Measurements from ENCODE around the gene RERE. TPM values are rescaled to one million over a fixed set of nuclear protein-coding genes. Genes with fewer than 3 reads are reported as not detected.

The RERE gene
- total RNA-seq, 1 donor from 2014 or later = 76.8 TPM

DNA sequence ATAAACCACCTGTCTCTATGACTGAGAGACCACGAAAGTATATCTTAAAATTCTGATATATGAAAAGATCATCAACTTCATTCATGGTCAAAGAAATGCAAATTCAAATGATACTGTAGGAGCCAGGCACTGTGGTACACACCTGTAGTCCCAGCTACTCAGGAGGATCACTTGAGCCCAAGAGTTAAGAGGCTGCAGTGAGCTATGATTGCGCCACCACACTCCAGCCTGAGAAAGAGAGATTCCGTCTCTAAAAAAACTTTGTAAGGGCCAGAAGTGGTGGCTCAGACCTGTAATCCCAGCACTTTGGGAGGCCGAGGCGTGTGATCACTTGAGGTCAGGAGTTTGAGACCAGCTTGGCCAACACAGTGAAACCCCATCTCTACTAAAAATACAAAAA lies 17.0 kb downstream of the RERE start:
- no peaks in the 10 kb centered on the region for H3K27me3 Mint-ChIP-seq (ENCODE audit: unreplicated experiment)
- TF ChIP-seq, protein P1, sequence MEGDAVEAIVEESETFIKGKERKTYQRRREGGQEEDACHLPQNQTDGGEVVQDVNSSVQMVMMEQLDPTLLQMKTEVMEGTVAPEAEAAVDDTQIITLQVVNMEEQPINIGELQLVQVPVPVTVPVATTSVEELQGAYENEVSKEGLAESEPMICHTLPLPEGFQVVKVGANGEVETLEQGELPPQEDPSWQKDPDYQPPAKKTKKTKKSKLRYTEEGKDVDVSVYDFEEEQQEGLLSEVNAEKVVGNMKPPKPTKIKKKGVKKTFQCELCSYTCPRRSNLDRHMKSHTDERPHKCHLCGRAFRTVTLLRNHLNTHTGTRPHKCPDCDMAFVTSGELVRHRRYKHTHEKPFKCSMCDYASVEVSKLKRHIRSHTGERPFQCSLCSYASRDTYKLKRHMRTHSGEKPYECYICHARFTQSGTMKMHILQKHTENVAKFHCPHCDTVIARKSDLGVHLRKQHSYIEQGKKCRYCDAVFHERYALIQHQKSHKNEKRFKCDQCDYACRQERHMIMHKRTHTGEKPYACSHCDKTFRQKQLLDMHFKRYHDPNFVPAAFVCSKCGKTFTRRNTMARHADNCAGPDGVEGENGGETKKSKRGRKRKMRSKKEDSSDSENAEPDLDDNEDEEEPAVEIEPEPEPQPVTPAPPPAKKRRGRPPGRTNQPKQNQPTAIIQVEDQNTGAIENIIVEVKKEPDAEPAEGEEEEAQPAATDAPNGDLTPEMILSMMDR (IDR thresholded peaks at IDR 0.05) = no peak
- peaks cover 3% of the 10 kb centered on the region for H3K36me3 Mint-ChIP-seq (ENCODE audit: unreplicated experiment)
- H3K4me3 Mint-ChIP-seq (ENCODE audit: unreplicated experiment) = no peak overlapping the region
- DNase-seq (ENCODE audit: extremely low spot score, unreplicated experiment) = no peak
- H3K4me1 Mint-ChIP-seq (ENCODE audit: unreplicated experiment) = peaks cover 5% of the 10 kb centered on the region
- no peaks in the 10 kb centered on the region for H3K9me3 Mint-ChIP-seq (ENCODE audit: unreplicated experiment)
- no peak overlapping the region for H3K27ac Mint-ChIP-seq (ENCODE audit: unreplicated experiment)

DNA sequence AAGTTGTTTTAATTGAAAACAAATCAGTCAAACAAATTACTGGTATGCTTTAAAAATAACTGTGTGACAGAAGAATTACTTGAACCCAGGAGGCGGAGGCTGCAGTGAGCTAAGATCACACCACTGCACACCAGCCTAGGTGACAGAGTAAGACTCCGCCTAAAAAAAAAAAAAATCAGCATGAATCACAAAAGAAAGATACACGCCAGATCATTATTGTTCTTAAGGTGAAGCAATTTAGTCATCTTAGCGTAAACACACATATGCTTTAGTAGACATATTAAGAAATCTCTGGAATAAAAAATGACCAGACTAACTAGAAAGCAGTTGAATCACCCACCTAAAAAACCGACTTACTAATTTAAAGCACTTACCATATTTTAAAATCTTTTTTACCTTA lies 20.2 kb downstream of the RERE start:
- Mint-ChIP-seq H3K9me3 (ENCODE audit: unreplicated experiment) (no peaks in the 10 kb centered on the region), H3K4me1 (ENCODE audit: unreplicated experiment) (peaks cover 7% of the 10 kb centered on the region), H3K36me3 (ENCODE audit: unreplicated experiment) (peaks cover 8% of the 10 kb centered on the region), H3K27me3 (ENCODE audit: unreplicated experiment) (no peaks in the 10 kb centered on the region), H3K27ac (ENCODE audit: unreplicated experiment) (no peak overlapping the region), H3K4me3 (ENCODE audit: unreplicated experiment) (no peak overlapping the region)
- DNase-seq (ENCODE audit: extremely low spot score, unreplicated experiment) = no peak
- TF ChIP-seq, protein P1 (IDR thresholded peaks at IDR 0.05) = no peak

GRCh38 chr1:8796812-8797211 lies 20.6 kb downstream of the RERE start:
- no peaks in the 10 kb centered on the region for H3K27me3 Mint-ChIP-seq (ENCODE audit: unreplicated experiment)
- TF ChIP-seq, protein P1 (IDR thresholded peaks at IDR 0.05) = no peak
- H3K36me3 Mint-ChIP-seq (ENCODE audit: unreplicated experiment) = peaks cover 8% of the 10 kb centered on the region
- no peak for DNase-seq (ENCODE audit: extremely low spot score, unreplicated experiment)
- peaks cover 7% of the 10 kb centered on the region for H3K4me1 Mint-ChIP-seq (ENCODE audit: unreplicated experiment)
- no peak overlapping the region for H3K4me3 Mint-ChIP-seq (ENCODE audit: unreplicated experiment)
- no peak overlapping the region for H3K27ac Mint-ChIP-seq (ENCODE audit: unreplicated experiment)
- no peaks in the 10 kb centered on the region for H3K9me3 Mint-ChIP-seq (ENCODE audit: unreplicated experiment)

DNA sequence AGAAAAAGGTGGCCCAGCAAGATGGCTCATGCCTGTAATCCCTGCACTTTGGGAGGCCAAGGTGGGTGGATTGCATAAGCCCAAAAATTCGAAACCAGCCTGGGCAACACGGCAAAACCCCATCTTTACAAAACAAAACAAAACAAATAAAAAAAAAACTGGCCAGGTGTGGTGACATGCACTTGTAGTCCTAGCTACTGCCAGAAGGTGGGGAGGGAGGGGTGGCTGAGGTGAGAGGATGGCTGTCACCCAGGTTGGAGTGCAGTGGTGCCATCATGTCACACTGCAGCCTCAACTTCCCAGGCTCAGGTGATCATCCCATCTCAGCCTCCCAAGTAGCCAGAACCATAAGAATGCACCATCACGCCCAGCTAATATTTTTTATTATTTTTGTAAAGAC lies 22.8 kb downstream of the RERE start:
- DNase-seq (ENCODE audit: extremely low spot score, unreplicated experiment) = no peak
- Mint-ChIP-seq H3K27me3 (ENCODE audit: unreplicated experiment) (no peaks in the 10 kb centered on the region), H3K36me3 (ENCODE audit: unreplicated experiment) (peaks cover 8% of the 10 kb centered on the region), H3K27ac (ENCODE audit: unreplicated experiment) (no peak overlapping the region), H3K4me3 (ENCODE audit: unreplicated experiment) (no peak overlapping the region), H3K4me1 (ENCODE audit: unreplicated experiment) (peaks cover 7% of the 10 kb centered on the region), H3K9me3 (ENCODE audit: unreplicated experiment) (no peaks in the 10 kb centered on the region)
- TF ChIP-seq, protein P1 (IDR thresholded peaks at IDR 0.05) = no peak

GRCh38 chr1:8791819-8792218 lies 25.6 kb downstream of the RERE start:
- TF ChIP-seq, protein P1 (IDR thresholded peaks at IDR 0.05) = no peak
- Mint-ChIP-seq H3K27me3 (ENCODE audit: unreplicated experiment) (no peaks in the 10 kb centered on the region), H3K27ac (ENCODE audit: unreplicated experiment) (no peak overlapping the region), H3K9me3 (ENCODE audit: unreplicated experiment) (no peaks in the 10 kb centered on the region), H3K4me3 (ENCODE audit: unreplicated experiment) (no peak overlapping the region), H3K4me1 (ENCODE audit: unreplicated experiment) (peaks cover 6% of the 10 kb centered on the region), H3K36me3 (ENCODE audit: unreplicated experiment) (peaks cover 8% of the 10 kb centered on the region)
- no peak for DNase-seq (ENCODE audit: extremely low spot score, unreplicated experiment)
